ENCODE data around the gene SCFD2. TPM values are rescaled to one million over a fixed set of nuclear protein-coding genes. Genes with fewer than 3 reads are reported as not detected.

The SCFD2 gene
- total RNA-seq, 1 experiment from 2014 or later = 7.4 TPM

DNA sequence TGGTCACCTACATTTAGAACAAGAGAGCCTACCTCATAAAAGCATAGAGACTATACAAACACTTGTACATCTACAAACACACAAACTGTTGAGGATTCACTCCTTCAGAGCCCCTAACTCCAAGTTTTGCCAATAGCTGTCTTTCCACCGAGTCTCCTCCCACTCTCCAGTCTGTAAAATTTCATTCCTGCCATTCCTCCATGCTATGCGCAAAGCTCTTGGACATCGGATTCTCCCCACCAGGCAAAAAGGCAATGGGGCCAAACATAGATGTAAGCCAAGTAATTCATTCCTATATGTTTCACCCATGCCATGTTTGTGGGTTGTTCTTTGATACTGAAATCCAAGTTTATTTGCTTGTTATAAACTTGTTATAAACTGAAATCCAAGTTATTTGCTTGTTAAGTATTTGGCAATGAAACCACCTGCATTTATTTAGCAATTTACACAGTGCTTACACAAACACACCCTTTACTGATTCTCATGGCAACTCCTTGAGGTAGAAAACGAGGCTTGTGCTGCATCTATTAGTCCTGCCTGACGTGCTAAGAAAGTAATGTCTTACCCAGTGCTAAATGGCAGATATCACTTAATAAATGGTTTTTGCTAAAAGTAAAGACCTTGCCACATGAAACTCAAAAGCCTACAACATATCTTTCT, 91.1 kb downstream of the SCFD2 start:
- CTCF ChIA-PET = no interaction called here
- Histone ChIP-seq H3K27ac (ENCODE audit: low read length) (no peak overlapping the region), H3K27me3 (ENCODE audit: control insufficient read depth, insufficient read depth, low read length) (no peaks in the 10 kb centered on the region), H3K9me3 (ENCODE audit: control insufficient read depth, insufficient read depth, low read depth, low read length) (no peaks in the 10 kb centered on the region), H3K4me3 (ENCODE audit: low read depth in 2 of 2, low read length in 2 of 2) (no peak overlapping the region), H3K4me1 (ENCODE audit: control insufficient read depth, insufficient read depth, low read length) (no peaks in the 10 kb centered on the region), H3K36me3 (ENCODE audit: control insufficient read depth, insufficient read depth, low read length) (no peaks in the 10 kb centered on the region)
- intact Hi-C loops (cut with micrococcal nuclease; ENCODE audit: unreplicated experiment) (no loop called here), in situ Hi-C loops (cut with HindIII; ENCODE audit: low pct_unique_long_range_greater_than_20kb, low sequenced_read_pairs) (no loop called here)
- DNase-seq (ENCODE audit: low read depth, low spot score) (no peak), ATAC-seq (no peak)
- TF ChIP-seq, protein P1, sequence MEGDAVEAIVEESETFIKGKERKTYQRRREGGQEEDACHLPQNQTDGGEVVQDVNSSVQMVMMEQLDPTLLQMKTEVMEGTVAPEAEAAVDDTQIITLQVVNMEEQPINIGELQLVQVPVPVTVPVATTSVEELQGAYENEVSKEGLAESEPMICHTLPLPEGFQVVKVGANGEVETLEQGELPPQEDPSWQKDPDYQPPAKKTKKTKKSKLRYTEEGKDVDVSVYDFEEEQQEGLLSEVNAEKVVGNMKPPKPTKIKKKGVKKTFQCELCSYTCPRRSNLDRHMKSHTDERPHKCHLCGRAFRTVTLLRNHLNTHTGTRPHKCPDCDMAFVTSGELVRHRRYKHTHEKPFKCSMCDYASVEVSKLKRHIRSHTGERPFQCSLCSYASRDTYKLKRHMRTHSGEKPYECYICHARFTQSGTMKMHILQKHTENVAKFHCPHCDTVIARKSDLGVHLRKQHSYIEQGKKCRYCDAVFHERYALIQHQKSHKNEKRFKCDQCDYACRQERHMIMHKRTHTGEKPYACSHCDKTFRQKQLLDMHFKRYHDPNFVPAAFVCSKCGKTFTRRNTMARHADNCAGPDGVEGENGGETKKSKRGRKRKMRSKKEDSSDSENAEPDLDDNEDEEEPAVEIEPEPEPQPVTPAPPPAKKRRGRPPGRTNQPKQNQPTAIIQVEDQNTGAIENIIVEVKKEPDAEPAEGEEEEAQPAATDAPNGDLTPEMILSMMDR (IDR thresholded peaks at IDR 0.05) = no peak
- TF ChIP-seq TCF7L2 (IDR thresholded peaks at IDR 0.05; ENCODE audit: low read depth, low read length) = no peak
- POLR2A ChIA-PET = interaction anchor here (0.5 kb wide), 1 partner anchor 1074 kb away, joined by 3 read pairs; no protein-coding TSS in a partner anchor
- BruUV-seq (replicated peaks) = no TSS peak

DNA sequence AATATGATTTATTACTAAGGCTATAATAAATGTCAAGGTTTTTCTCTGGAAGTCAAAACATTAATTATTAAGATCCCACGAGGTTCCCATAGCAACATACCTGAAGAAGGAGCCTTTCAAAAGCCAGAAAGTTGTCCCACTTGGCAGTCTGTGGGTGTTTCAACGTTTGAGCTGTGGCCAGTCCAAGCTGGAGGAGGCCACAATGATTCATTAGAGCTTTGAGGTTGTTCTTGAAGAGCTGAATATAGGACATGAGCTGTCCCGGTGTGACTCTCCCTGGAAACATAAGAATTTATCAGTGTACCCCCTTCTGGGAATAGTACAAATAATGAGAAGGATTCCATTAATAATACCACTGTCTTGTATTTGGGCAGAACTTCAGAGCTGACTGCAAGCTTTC, 92.1 kb downstream of the SCFD2 start:
- no peak for TF ChIP-seq SIN3A (IDR thresholded peaks at IDR 0.05; ENCODE audit: borderline replicate concordance, insufficient read depth, low read depth, low read length)
- TF ChIP-seq, protein P1 (IDR thresholded peaks at IDR 0.05) = no peak
- TF ChIP-seq, protein P2, sequence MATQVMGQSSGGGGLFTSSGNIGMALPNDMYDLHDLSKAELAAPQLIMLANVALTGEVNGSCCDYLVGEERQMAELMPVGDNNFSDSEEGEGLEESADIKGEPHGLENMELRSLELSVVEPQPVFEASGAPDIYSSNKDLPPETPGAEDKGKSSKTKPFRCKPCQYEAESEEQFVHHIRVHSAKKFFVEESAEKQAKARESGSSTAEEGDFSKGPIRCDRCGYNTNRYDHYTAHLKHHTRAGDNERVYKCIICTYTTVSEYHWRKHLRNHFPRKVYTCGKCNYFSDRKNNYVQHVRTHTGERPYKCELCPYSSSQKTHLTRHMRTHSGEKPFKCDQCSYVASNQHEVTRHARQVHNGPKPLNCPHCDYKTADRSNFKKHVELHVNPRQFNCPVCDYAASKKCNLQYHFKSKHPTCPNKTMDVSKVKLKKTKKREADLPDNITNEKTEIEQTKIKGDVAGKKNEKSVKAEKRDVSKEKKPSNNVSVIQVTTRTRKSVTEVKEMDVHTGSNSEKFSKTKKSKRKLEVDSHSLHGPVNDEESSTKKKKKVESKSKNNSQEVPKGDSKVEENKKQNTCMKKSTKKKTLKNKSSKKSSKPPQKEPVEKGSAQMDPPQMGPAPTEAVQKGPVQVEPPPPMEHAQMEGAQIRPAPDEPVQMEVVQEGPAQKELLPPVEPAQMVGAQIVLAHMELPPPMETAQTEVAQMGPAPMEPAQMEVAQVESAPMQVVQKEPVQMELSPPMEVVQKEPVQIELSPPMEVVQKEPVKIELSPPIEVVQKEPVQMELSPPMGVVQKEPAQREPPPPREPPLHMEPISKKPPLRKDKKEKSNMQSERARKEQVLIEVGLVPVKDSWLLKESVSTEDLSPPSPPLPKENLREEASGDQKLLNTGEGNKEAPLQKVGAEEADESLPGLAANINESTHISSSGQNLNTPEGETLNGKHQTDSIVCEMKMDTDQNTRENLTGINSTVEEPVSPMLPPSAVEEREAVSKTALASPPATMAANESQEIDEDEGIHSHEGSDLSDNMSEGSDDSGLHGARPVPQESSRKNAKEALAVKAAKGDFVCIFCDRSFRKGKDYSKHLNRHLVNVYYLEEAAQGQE (IDR thresholded peaks at IDR 0.05; ENCODE audit: insufficient read depth in 1 of 2, low read depth in 2 of 2, low read length in 1 of 2) = no peak
- TF ChIP-seq POLR2AphosphoS5 (IDR thresholded peaks at IDR 0.05; ENCODE audit: low read depth, low read length) = no peak
- no peak for TF ChIP-seq TCF7L2 (IDR thresholded peaks at IDR 0.05; ENCODE audit: low read depth, low read length)
- Histone ChIP-seq H3K36me3 (ENCODE audit: control insufficient read depth, insufficient read depth, low read length) (no peaks in the 10 kb centered on the region), H3K27ac (ENCODE audit: low read length) (no peak overlapping the region), H3K4me3 (ENCODE audit: low read depth in 2 of 2, low read length in 2 of 2) (no peak overlapping the region), H3K27me3 (ENCODE audit: control insufficient read depth, insufficient read depth, low read length) (no peaks in the 10 kb centered on the region), H3K9me3 (ENCODE audit: control insufficient read depth, insufficient read depth, low read depth, low read length) (no peaks in the 10 kb centered on the region), H3K4me1 (ENCODE audit: control insufficient read depth, insufficient read depth, low read length) (no peaks in the 10 kb centered on the region)
- ChIA-PET POLR2A (no interaction called here), CTCF (no interaction called here)
- intact Hi-C loops (cut with micrococcal nuclease; ENCODE audit: unreplicated experiment) = no loop called here
- DNase-seq (ENCODE audit: low read depth, low spot score) (no peak), ATAC-seq (no peak)
- in situ Hi-C loops (cut with HindIII; ENCODE audit: low pct_unique_long_range_greater_than_20kb, low sequenced_read_pairs) = no loop called here
- BruUV-seq (replicated peaks) = no TSS peak
